ENCODE data around the gene ARL16. TPM values are rescaled to one million over a fixed set of nuclear protein-coding genes. Genes with fewer than 3 reads are reported as not detected.

ARL16 gene
- total RNA-seq, 1 experiment from 2014 or later, result 74.6 TPM

DNA sequence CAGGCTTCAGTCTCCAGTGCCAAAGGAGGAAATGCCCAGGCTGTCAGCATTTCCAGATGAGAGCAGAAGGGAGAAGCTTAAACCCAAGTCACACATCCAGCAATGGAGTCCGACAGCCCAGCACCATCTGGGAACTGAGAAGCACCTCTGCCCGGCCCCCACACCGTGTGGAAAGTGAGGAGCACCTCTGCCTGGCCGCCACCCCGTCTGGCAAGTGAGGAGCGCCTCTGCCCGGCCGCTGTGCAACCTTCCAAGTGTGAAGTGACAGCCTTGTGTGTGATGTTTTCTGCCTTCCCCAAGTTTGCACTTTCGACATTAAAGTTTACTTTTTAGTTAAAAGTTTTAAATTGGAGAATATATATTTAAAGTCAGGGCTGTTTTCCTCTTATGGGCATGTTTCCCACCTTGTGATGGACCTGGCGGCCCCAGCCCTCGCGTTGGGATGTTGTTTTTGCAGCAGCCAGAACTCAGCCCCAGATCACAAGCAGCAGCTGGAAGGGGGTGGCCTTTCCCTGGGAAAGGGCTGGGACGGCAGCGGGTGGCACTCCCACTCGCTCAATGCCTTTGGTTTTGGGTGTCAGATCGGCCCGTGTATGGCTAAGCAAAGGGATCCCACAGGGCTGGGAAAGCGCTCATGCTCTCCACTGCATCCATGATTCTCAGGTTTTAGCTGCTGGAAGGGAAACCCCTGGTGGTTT lies 9.9 kb downstream of the ARL16 start:
- peak; percentile 32 for DNase-seq
- H3K27me3 ChIP-seq (ENCODE audit: control insufficient read depth, insufficient read depth, low read length), result no peaks in the 10 kb centered on the region
- peaks cover 35% of the 10 kb centered on the region for H3K36me3 ChIP-seq (replicated peaks; ENCODE audit: control insufficient read depth, insufficient read depth, low read length)
- no peak overlapping the region for H3K4me3 ChIP-seq (ENCODE audit: insufficient read depth, low read depth, low read length)

DNA sequence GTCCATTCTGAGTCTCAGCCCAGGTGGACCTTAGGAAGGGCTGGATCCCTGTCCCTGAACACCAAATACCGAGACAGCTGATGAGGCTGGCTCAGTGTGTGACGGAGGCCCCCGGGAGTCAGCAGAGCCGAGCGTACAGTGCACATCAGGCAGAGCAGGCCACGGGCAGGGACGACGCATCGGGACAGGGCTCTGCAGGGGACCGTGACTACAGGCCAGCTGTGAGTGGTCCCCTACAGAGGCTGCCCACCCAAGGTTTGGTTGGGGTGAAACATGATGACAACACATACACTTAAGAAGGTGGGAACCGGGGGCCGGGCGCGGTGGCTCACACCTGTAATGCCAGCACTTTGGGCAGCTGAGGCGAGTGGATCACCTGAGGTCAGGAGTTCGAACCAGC lies 10.6 kb downstream of the ARL16 start:
- no peak for DNase-seq
- Histone ChIP-seq H3K4me3 (ENCODE audit: insufficient read depth, low read depth, low read length) (no peak overlapping the region), H3K36me3 (replicated peaks; ENCODE audit: control insufficient read depth, insufficient read depth, low read length) (peaks cover 40% of the 10 kb centered on the region), H3K27me3 (ENCODE audit: control insufficient read depth, insufficient read depth, low read length) (no peaks in the 10 kb centered on the region)

DNA sequence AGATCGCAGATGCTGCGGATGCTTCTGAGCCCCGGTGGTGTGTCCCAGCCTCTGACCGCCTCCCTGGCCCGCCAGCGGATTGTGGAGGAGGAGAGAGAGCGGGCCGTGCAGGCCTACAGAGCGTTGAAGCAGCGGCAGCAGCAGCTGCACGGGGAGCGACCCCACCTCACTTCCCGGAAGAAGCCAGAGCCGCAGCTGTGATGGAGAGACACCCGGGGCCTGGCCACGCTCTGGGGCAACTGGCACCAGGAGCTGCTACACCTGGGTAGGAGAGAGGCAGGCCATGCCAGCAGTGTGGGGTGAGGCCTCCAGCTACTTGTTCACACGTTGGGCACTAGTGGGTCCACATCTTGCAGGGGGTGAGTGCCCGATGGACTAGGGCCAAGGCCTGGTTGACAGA lies 11.1 kb downstream of the ARL16 start:
- H3K36me3 ChIP-seq (replicated peaks; ENCODE audit: control insufficient read depth, insufficient read depth, low read length), result peaks cover 40% of the 10 kb centered on the region
- DNase-seq, result peak; percentile 19
- H3K4me3 ChIP-seq (ENCODE audit: insufficient read depth, low read depth, low read length), result no peak overlapping the region
- H3K27me3 ChIP-seq (ENCODE audit: control insufficient read depth, insufficient read depth, low read length), result no peaks in the 10 kb centered on the region

DNA sequence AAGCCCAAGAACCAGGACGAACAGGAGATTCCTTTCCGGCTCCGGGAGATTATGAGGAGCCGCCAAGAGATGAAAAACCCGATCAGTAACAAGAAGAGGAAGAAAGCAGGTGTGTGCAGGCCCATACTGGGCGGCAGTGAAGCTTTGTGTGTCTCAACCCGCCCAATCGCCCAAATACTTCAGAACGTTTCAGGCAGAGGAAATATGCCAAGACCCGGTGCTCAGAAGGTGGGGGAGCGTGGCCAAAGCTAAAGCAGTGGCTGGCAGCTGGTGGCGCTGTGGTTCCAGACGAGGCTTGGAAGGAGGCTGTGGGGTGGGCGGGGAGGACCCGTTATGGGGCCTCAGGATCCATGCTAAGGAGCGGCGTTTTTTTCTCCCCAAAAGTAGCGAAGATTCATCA lies 15.8 kb downstream of the ARL16 start:
- Histone ChIP-seq H3K4me3 (ENCODE audit: insufficient read depth, low read depth, low read length) (no peak overlapping the region), H3K36me3 (replicated peaks; ENCODE audit: control insufficient read depth, insufficient read depth, low read length) (peaks cover 37% of the 10 kb centered on the region), H3K27me3 (ENCODE audit: control insufficient read depth, insufficient read depth, low read length) (no peaks in the 10 kb centered on the region)
- peak; percentile 75 for DNase-seq

DNA sequence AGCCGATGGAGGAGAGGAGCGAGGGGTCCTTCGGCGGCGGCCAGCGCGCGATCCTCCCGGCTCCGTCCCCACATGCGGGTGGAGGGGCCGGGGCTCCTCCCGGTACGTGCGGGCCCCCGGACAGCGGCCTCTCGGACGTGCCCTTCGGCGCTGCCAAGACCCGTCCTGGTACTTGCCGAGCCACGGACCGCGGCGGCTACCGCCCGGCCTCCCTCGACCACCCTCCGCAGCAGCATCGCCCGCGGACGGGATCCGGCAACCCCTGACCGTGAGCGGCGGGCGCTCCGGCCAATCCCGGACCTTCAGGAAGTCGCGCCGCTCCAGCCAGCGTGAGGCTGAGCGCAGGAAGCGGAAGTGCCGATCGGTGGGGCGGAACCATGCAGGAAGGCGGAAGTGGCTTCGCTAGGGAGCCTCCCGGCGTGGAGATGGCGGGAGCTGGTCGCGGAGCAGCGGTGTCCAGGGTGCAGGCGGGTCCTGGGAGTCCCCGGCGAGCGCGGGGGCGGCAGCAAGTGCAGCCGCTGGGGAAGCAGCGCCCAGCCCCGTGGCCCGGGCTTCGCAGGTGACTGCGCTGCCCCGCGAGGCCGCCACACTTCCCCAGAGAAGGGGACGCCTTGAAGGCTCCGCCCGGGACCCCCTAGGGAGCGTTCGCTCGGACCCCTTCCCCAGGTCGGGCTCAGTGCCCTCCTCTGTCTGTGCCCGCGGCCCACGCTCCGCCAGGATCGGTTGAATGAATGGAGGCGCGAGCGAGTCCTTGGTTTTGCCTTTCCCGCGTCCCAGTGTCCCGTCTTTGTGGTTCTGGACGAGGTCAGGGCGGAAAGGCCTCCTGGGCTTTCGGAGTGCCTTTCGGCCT lies 17.0 kb downstream of the ARL16 start, which contains the start of the genes CCDC137 and OXLD1:
CCDC137 (plus strand) TSS at position 396 of the 850 bp plus-strand sequence; CDS start at position 426, 30 bp downstream.
OXLD1 (minus strand) TSS at position 264 of the 850 bp plus-strand sequence; CDS start at position 236, 28 bp downstream.
- no peaks in the 10 kb centered on the region for H3K27me3 ChIP-seq (ENCODE audit: control insufficient read depth, insufficient read depth, low read length)
- H3K4me3 ChIP-seq (ENCODE audit: insufficient read depth, low read depth, low read length), result peak within 1 kb of the TSS; percentile 97
- DNase-seq, result peak; percentile 100
- peaks cover 26% of the 10 kb centered on the region for H3K36me3 ChIP-seq (replicated peaks; ENCODE audit: control insufficient read depth, insufficient read depth, low read length)

DNA sequence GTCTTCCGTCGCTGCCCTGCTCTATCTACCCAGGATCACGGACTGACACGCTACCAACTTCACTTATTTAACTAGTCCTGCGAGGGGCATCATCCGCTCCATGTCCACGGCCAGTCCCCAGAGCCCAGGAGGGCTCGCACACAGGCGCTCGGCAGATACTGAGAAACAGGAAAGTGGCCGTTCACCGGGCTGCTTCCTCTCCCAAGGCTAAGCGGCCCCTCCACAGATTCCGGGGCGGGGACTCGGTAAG lies 17.6 kb downstream of the ARL16 start:
- Histone ChIP-seq H3K27me3 (ENCODE audit: control insufficient read depth, insufficient read depth, low read length) (no peaks in the 10 kb centered on the region), H3K4me3 (ENCODE audit: insufficient read depth, low read depth, low read length) (peak overlapping the region; percentile 97), H3K36me3 (replicated peaks; ENCODE audit: control insufficient read depth, insufficient read depth, low read length) (peaks cover 20% of the 10 kb centered on the region)
- DNase-seq, result no peak

DNA sequence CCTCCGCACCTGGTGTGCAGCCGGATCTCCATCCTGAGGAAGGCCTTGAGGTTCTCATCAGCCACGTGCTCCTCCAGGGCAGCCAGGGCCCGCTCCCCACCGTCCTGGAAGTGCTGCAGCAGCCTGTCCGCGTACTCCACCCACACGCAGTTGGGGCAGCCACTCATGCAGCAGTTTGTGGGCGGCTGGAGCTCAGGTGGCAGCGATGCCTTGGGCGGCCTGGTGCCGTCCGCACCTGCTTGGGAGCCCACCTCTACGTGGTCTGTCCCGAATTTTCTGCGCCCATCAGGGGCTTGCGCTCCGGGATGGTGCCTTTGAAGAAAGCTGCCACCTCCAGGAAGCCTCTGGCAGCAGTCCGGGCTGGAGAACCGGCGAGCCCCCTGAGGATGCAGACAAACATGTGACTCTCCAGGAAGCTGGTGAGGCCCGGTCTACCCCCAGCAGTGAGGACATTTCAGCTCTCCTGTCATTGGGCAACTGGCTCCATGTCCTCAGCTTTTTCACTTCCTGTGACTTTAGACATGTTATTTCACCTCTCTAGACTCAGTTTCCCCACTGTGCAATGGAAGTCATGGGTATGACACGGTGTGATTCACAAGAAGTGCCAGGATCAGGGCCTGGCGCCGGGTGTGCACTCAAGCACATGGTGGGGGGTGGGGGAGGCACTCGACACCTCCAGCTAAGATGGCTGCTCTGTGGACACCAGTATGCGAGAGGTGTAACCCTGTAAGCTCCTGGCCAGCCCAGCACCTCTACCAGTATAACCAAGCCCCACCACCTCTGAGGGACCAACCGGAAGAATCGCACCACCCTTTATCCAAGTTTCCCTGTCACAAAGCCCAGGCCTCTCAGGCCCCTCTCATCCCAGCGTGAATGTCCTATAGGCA lies 18.1 kb downstream of the ARL16 start:
- Histone ChIP-seq H3K36me3 (replicated peaks; ENCODE audit: control insufficient read depth, insufficient read depth, low read length) (peaks cover 18% of the 10 kb centered on the region), H3K4me3 (ENCODE audit: insufficient read depth, low read depth, low read length) (peak overlapping the region; percentile 97), H3K27me3 (ENCODE audit: control insufficient read depth, insufficient read depth, low read length) (no peaks in the 10 kb centered on the region)
- peak; percentile 69 for DNase-seq

DNA sequence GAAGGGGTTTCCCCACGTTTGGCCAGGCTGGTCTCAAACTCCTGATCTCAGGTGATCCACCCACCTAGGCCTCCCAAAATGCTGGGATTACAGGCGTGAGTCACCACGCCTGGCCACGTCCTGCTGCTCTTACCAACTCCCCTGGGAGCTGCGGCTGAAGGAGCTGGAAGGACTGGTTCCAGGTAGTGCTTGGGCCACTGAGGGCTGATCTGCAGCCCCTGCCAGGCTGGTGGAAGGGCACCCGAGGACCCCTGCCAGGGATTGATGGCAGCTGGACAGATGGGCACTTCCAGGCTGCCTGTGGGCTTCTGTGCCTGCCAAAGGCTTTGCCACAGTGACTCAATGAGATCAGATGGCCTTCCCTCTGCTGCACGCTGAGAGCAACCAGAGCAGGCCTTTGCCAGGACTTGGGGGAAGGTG lies 19.5 kb downstream of the ARL16 start:
- no peak for DNase-seq
- Histone ChIP-seq H3K4me3 (ENCODE audit: insufficient read depth, low read depth, low read length) (no peak overlapping the region), H3K27me3 (ENCODE audit: control insufficient read depth, insufficient read depth, low read length) (no peaks in the 10 kb centered on the region), H3K36me3 (replicated peaks; ENCODE audit: control insufficient read depth, insufficient read depth, low read length) (peaks cover 8% of the 10 kb centered on the region)

DNA sequence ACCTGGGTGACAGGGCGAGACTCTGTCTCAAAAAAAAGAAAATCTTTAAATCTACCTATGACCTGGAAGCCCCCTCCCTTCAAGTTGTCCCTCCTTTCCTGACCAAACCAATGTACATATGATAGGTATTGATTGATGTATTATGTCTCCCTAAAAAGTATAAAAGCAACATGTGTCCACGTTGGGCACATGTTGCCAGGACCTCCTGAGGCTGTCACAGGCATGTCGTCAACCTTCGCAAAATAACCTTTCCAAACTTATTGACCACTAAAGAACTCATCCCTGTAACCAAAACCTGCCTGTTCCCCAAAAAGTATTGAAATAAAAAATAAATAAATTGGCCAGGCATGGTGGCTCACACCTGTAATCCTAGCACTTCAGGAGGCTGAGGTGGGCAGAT lies 21.6 kb downstream of the ARL16 start:
- H3K27me3 ChIP-seq (ENCODE audit: control insufficient read depth, insufficient read depth, low read length), result no peaks in the 10 kb centered on the region
- no peak overlapping the region for H3K4me3 ChIP-seq (ENCODE audit: insufficient read depth, low read depth, low read length)
- H3K36me3 ChIP-seq (replicated peaks; ENCODE audit: control insufficient read depth, insufficient read depth, low read length), result peaks cover 2% of the 10 kb centered on the region
- DNase-seq, result no peak

DNA sequence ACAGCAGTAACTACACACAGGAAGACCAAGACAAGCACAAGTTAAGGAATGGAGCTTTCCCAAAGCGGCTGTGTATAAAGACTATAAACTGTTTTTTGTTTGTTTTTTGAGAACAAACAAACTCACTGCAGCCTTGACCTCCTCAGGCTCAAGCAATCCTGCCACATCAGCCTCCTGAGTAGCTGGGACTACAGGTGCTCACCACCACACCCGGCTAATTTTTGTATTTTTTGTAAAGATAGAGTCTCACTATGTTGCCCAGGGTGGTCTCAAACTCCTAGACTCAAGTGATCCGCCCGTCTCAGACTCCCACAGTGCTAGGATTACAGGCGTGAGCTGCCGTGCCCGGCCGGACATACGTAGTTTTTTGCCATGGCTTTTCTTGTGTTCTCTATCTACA lies 23.2 kb downstream of the ARL16 start:
- no peak for DNase-seq
- peaks cover 2% of the 10 kb centered on the region for H3K36me3 ChIP-seq (replicated peaks; ENCODE audit: control insufficient read depth, insufficient read depth, low read length)
- H3K27me3 ChIP-seq (ENCODE audit: control insufficient read depth, insufficient read depth, low read length), result no peaks in the 10 kb centered on the region
- H3K4me3 ChIP-seq (ENCODE audit: insufficient read depth, low read depth, low read length), result no peak overlapping the region

DNA sequence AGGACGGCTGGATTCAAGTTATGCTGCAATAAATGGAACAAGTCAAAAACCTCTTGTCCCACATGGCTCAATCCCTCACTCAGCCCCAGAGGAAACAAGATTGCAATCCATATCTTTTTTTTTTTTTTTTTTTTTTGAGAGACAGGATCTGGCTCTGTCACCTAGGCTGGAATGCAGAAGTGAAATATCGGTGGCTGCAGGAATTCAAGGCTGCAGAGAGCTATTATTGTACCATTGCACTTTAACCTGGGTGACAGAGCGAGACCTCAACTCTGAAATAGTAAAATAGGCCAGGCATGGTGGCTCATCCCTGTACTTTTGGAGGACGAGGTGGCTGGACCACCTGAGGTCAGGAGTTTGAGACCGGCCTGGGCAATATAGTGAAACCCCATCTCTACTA lies 24.6 kb downstream of the ARL16 start:
- Histone ChIP-seq H3K27me3 (ENCODE audit: control insufficient read depth, insufficient read depth, low read length) (no peaks in the 10 kb centered on the region), H3K36me3 (replicated peaks; ENCODE audit: control insufficient read depth, insufficient read depth, low read length) (no peaks in the 10 kb centered on the region), H3K4me3 (ENCODE audit: insufficient read depth, low read depth, low read length) (no peak overlapping the region)
- no peak for DNase-seq

DNA sequence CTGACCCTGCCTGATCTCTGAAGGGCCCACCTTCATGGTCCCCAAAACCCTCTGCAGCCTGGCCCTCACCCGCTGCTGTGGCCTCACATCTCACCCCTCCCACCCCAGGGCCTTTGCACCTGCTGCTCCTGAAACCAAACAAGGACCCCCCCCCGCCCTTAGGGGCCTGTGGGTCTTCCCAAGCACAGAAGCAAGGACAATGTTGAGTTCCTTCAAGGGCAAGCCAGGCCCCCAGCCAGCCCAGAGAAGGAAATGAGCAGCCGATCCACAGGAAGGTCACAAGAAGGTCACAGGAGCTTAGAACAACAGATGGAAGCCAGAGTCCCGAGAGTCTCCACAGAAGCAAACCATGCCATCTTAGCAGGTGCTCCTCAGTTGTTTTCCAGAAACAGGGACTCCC lies 26.8 kb downstream of the ARL16 start:
- no peak overlapping the region for H3K4me3 ChIP-seq (ENCODE audit: insufficient read depth, low read depth, low read length)
- peak; percentile 37 for DNase-seq
- no peaks in the 10 kb centered on the region for H3K27me3 ChIP-seq (ENCODE audit: control insufficient read depth, insufficient read depth, low read length)
- no peaks in the 10 kb centered on the region for H3K36me3 ChIP-seq (replicated peaks; ENCODE audit: control insufficient read depth, insufficient read depth, low read length)

DNA sequence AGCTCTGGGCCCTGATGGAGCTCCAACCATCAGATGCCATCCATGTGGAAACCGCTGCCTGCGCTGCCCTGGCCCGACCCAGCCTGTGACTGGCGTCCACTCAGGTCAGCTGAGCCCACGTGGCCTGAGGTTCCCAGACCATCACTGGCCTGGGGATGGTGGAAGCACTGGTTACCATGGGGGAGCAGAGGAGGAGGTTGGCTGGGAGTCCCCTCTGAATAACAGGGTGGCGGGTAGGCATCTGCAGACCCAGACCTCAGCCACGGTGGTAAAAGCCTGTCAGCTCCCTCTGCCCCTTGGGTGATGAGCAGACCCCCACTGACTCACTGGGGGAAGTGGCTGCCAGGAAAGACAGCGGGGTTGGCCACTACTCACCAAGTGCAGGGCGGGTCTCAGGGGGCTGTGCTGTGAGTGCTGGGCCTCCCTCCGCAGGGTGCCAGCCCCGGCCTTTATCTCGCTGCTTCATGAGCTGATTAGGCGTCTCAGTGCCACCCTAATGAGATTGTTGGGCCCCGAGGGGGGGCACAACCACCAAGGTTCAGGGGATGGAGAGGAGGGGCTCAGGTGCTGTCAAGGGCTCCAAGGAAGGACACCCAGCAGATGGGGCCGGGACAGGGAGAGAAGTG lies 27.4 kb downstream of the ARL16 start, which contains the start of gene PDE6G:
PDE6G (minus strand) TSS at position 425 of the 626 bp plus-strand sequence. CDS start 3,237 bp downstream, outside the sequence.
- DNase-seq, result no peak
- Histone ChIP-seq H3K36me3 (replicated peaks; ENCODE audit: control insufficient read depth, insufficient read depth, low read length) (no peaks in the 10 kb centered on the region), H3K27me3 (ENCODE audit: control insufficient read depth, insufficient read depth, low read length) (no peaks in the 10 kb centered on the region), H3K4me3 (ENCODE audit: insufficient read depth, low read depth, low read length) (no peak within 1 kb of the TSS)
